Sigmoid colon (tissue), 7 donors: ENCODE data around the gene MOB2. TPM values are rescaled to one million over a fixed set of nuclear protein-coding genes. Genes with fewer than 3 reads are reported as not detected.

ENCODE experiments used
- DNase-seq: peaks from one replicate; pipeline ENCODE4 v3.0.0-alpha.2; 2019
- H3K27ac ChIP-seq, 4 donors: fragments of 200-600 bp; sonication (generic); one replicate each; pipeline ENCODE4 v1.5.1; 2016 to 2019; ENCODE audit warnings: mild to moderate bottlenecking in 1 of 4
- H3K27me3 ChIP-seq, 3 donors: fragments of 200-600 bp; sonication (generic); one replicate each; pipeline ENCODE4 v1.5.1; 2019; ENCODE audit warnings: mild to moderate bottlenecking in 1 of 3
- H3K36me3 ChIP-seq, 4 donors: fragments of 200-600 bp; sonication (generic); one replicate each; pipeline ENCODE4 v1.5.1; 2016 to 2019
- H3K4me1 ChIP-seq, 4 donors: fragments of 200-600 bp; sonication (generic); one replicate each; pipeline ENCODE4 v1.5.1; 2017 to 2019
- H3K4me3 ChIP-seq, 4 donors: fragments of 200-600 bp; sonication (generic); one replicate each; pipeline ENCODE4 v1.5.1; 2017 to 2019; ENCODE audit warnings: mild to moderate bottlenecking in 2 of 4, moderate library complexity in 1 of 4
- H3K9me3 ChIP-seq, 4 donors: fragments of 200-600 bp in 3 of 4; sonication (generic) in 3 of 4; one replicate each; pipeline versions ENCODE4 v1.5.1 to v1.6.1; 2013 to 2019
- CTCF ChIP-seq, 4 experiments: fragments of 450-650 bp in 3 of 4; fragments of 200-600 bp in 1 of 4; IDR thresholded peaks; one replicate each; pipeline ENCODE4 v1.5.1; 2016 to 2019; ENCODE audit warnings: antibody characterized with exemption in 4 of 4, mild to moderate bottlenecking in 3 of 4, moderate library complexity in 2 of 4
- EP300 ChIP-seq, 4 donors: sonication (generic); formaldehyde crosslinking; IDR thresholded peaks; one replicate each; pipeline ENCODE4 v1.6.1; 2017; ENCODE audit warnings: antibody characterized with exemption in 4 of 4
- POLR2A ChIP-seq, 2 donors: fragments of 450-650 bp; IDR thresholded peaks; one replicate each; pipeline ENCODE4 v1.6.1; 2016; ENCODE audit warnings: antibody characterized with exemption in 2 of 2, mild to moderate bottlenecking in 2 of 2, moderate library complexity in 2 of 2
- POLR2AphosphoS5 ChIP-seq, 4 donors: sonication (generic); formaldehyde crosslinking; IDR thresholded peaks; one replicate each; pipeline ENCODE4 v1.6.1; 2017; ENCODE audit warnings: antibody characterized with exemption in 4 of 4
- WGBS, 2 donors: extraction: QIAGEN DNeasy Blood & Tissue Kit; methylation state at CpG; one replicate each; pipeline ENCODE4 v1.1.7; 2013; 5-methylcytosine and 5-hydroxymethylcytosine counted together
- intact Hi-C: fragments of 100-400 bp; cut with DNase I; formaldehyde crosslinking; loops from one replicate; pipeline ENCODE4 v1.15.1; 2023
- polyA plus RNA-seq, 3 donors: library from polyadenylated mRNA; stranded (reverse); fragments of 200-250 nt; gene quantifications; one replicate each; pipeline ENCODE4 v1.2.3, GENCODE V29; 2013
- total RNA-seq, 4 donors: library from RNA; depleted of rRNA; stranded (reverse); fragments of >200 nt; gene quantifications; one replicate each; pipeline ENCODE4 v1.1.0, GENCODE V29; 2016
- donor health status: healthy with polysubstance abuse.
- donor health status: Bipolar disorder and iron deficiency.
- donor health status: healthy.

MOB2 gene
- total and polyA plus RNA-seq, 7 donors = 46.2 to 88.9 (median 68.6) TPM

GRCh38 chr11:1509626-1510255 is 23.2 kb upstream of the MOB2 start:
- H3K9me3 ChIP-seq = no peaks in the 10 kb centered on the region
- DNase-seq = no peak
- intact Hi-C loops = loop anchor here (10.0 kb wide), 1 partner anchor 205 kb away; the partner anchor contains the start of gene TOLLIP
- TF ChIP-seq POLR2AphosphoS5 (IDR thresholded peaks at IDR 0.05) = no peak
- TF ChIP-seq EP300 (IDR thresholded peaks at IDR 0.05) = no peak
- TF ChIP-seq POLR2A (IDR thresholded peaks at IDR 0.05) = no peak
- no peak for TF ChIP-seq CTCF (IDR thresholded peaks at IDR 0.05)
- H3K4me1 ChIP-seq = peaks cover 0 to 74% (median 56%) of the 10 kb centered on the region in 4 donors
- no peaks in the 10 kb centered on the region for H3K27me3 ChIP-seq
- H3K27ac ChIP-seq = peak overlapping the region in 3 of 4 donors; percentile 34 to 63 (median 49)
- no peak overlapping the region for H3K4me3 ChIP-seq
- 90 to 92% methylated on average over 20 of the region's 20 CpGs for WGBS, 2 donors
- H3K36me3 ChIP-seq = no peaks in the 10 kb centered on the region

GRCh38 chr11:1508986-1509385 is 22.4 kb upstream of the MOB2 start:
- Histone ChIP-seq H3K9me3 (no peaks in the 10 kb centered on the region), H3K27me3 (no peaks in the 10 kb centered on the region), H3K4me3 (no peak overlapping the region), H3K27ac (peak overlapping the region in 3 of 4 donors; percentile 34 to 63 (median 49)), H3K4me1 (peaks cover 0 to 74% (median 56%) of the 10 kb centered on the region in 4 donors), H3K36me3 (no peaks in the 10 kb centered on the region)
- intact Hi-C loops = loop anchor here (10.0 kb wide), 1 partner anchor 204 kb away; the partner anchor contains the start of gene TOLLIP
- no peak for DNase-seq
- WGBS, 2 donors = 91 to 92% methylated on average over 10 of the region's 10 CpGs
- no peak for TF ChIP-seq CTCF (IDR thresholded peaks at IDR 0.05)
- no peak for TF ChIP-seq POLR2AphosphoS5 (IDR thresholded peaks at IDR 0.05)
- TF ChIP-seq POLR2A (IDR thresholded peaks at IDR 0.05) = no peak
- TF ChIP-seq EP300 (IDR thresholded peaks at IDR 0.05) = no peak

- DNase-seq = no peak
- 83% methylated on average over 15 of the region's 15 CpGs for WGBS, 2 donors
Measured at GRCh38 chr11:1508491-1508891, 21.9 kb upstream of the MOB2 start.

GRCh38 chr11:1507381-1508140 is 21.0 kb upstream of the MOB2 start:
- H3K36me3 ChIP-seq = no peaks in the 10 kb centered on the region
- 71 to 88% methylated on average over 21 of the region's 21 CpGs for WGBS, 2 donors
- H3K4me3 ChIP-seq = no peak overlapping the region
- no peaks in the 10 kb centered on the region for H3K9me3 ChIP-seq
- DNase-seq = no peak
- H3K27me3 ChIP-seq = no peaks in the 10 kb centered on the region
- TF ChIP-seq CTCF (IDR thresholded peaks at IDR 0.05) = no peak
- TF ChIP-seq POLR2A (IDR thresholded peaks at IDR 0.05) = no peak
- TF ChIP-seq POLR2AphosphoS5 (IDR thresholded peaks at IDR 0.05) = no peak
- no peak for TF ChIP-seq EP300 (IDR thresholded peaks at IDR 0.05)
- peak overlapping the region in 3 of 4 donors; percentile 49 to 63 (median 61) for H3K27ac ChIP-seq
- intact Hi-C loops = loop anchor here (10.0 kb wide), 1 partner anchor 203 kb away; the partner anchor contains the start of gene TOLLIP
- H3K4me1 ChIP-seq = peaks cover 0 to 75% (median 61%) of the 10 kb centered on the region in 4 donors

More at GRCh38 chr11:1508491-1508891, 21.9 kb upstream of the MOB2 start:
- no peaks in the 10 kb centered on the region for H3K36me3 ChIP-seq
- H3K4me1 ChIP-seq = peaks cover 0 to 74% (median 56%) of the 10 kb centered on the region in 4 donors
- intact Hi-C loops = loop anchor here (10.0 kb wide), 1 partner anchor 204 kb away; the partner anchor contains the start of gene TOLLIP
- H3K27ac ChIP-seq = peak overlapping the region in 3 of 4 donors; percentile 34 to 63 (median 49)
- TF ChIP-seq POLR2A (IDR thresholded peaks at IDR 0.05) (no peak), EP300 (IDR thresholded peaks at IDR 0.05) (no peak), CTCF (IDR thresholded peaks at IDR 0.05) (no peak), POLR2AphosphoS5 (IDR thresholded peaks at IDR 0.05) (no peak)
- H3K9me3 ChIP-seq = no peaks in the 10 kb centered on the region
- no peaks in the 10 kb centered on the region for H3K27me3 ChIP-seq
- H3K4me3 ChIP-seq = no peak overlapping the region
